ENCODE results near the gene PRKG1. TPM values are rescaled to one million over a fixed set of nuclear protein-coding genes. Genes with fewer than 3 reads are reported as not detected.
"Not testable (repeated sequence)": the region's sequence is repeated elsewhere in the genome, so short reads cannot be mapped to it uniquely, and the experiment has no call there.

Gene PRKG1
- polyA plus RNA-seq, 2 donors, result 0.84 to 0.87 TPM

DNA sequence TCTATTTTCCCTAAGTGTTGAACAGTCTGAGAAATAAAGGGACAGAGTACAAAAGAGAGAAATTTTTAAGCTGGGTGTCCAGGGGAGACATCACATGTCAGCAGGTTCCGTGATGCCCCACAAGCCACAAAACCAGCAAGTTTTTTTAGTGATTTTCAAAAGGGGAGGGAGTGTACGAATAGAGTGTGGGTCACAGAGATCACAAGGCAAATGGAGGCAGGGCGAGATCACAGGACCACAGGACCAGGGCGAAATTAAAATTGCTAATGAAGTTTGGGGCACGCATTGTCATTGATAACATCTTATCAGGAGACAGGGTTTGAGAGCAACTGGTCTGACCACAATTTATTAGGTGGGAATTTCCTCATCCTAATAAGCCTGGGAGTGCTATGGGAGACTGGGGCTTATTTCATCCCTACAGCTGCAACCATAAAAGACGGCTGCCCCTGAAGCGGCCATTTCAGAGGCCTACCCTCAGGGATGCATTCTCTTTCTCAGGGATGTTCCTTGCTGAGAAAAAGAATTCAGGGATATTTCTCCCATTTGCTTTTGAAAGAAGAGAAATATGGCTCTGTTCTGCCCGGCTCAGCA is 193.8 kb downstream of the PRKG1 start:
- not testable (repeated sequence) for H3K27me3 ChIP-seq (ENCODE audit: control insufficient read depth in 1 of 2, insufficient read depth in 2 of 2, low read length in 2 of 2); H3K36me3 ChIP-seq (ENCODE audit: control insufficient read depth in 2 of 2, insufficient read depth in 2 of 2, low read length in 1 of 2); H3K27ac ChIP-seq (ENCODE audit: low read depth in 2 of 2, low read length in 1 of 2); H3K9me3 ChIP-seq (ENCODE audit: control insufficient read depth in 2 of 2, insufficient read depth in 1 of 2, low read depth in 1 of 2, low read length in 1 of 2); H3K4me1 ChIP-seq (ENCODE audit: control insufficient read depth in 2 of 2, insufficient read depth in 2 of 2, low read length in 1 of 2); H3K4me3 ChIP-seq (ENCODE audit: low read depth in 1 of 2, low read length in 2 of 2)
- WGBS, 2 donors, result 85 to 92% methylated on average over 8 of the region's 8 CpGs

DNA sequence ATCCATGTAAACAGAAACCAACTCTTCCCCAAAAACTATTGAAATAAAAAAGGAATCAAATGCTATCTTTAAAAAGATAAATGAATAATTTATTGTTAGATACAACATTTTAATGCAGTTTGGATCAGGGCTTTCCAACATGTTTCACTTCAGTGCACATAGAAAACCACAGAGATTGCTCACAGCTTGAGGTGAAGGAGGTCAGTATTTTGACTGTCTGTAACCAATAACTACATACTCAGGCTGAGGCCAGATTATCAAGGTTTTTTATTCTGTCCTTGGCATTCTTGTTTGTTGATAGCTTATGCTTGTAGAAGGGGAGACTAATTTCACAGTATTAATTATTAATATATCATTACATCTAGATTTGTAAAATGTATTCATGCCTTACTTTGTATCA is 195.5 kb downstream of the PRKG1 start:
- Histone ChIP-seq H3K27me3 (ENCODE audit: control insufficient read depth in 1 of 2, insufficient read depth in 2 of 2, low read length in 2 of 2) (no peaks in the 10 kb centered on the region), H3K9me3 (ENCODE audit: control insufficient read depth in 2 of 2, insufficient read depth in 1 of 2, low read depth in 1 of 2, low read length in 1 of 2) (no peaks in the 10 kb centered on the region), H3K27ac (ENCODE audit: low read depth in 2 of 2, low read length in 1 of 2) (no peak overlapping the region), H3K4me3 (ENCODE audit: low read depth in 1 of 2, low read length in 2 of 2) (no peak overlapping the region), H3K36me3 (ENCODE audit: control insufficient read depth in 2 of 2, insufficient read depth in 2 of 2, low read length in 1 of 2) (no peaks in the 10 kb centered on the region), H3K4me1 (ENCODE audit: control insufficient read depth in 2 of 2, insufficient read depth in 2 of 2, low read length in 1 of 2) (no peaks in the 10 kb centered on the region)

DNA sequence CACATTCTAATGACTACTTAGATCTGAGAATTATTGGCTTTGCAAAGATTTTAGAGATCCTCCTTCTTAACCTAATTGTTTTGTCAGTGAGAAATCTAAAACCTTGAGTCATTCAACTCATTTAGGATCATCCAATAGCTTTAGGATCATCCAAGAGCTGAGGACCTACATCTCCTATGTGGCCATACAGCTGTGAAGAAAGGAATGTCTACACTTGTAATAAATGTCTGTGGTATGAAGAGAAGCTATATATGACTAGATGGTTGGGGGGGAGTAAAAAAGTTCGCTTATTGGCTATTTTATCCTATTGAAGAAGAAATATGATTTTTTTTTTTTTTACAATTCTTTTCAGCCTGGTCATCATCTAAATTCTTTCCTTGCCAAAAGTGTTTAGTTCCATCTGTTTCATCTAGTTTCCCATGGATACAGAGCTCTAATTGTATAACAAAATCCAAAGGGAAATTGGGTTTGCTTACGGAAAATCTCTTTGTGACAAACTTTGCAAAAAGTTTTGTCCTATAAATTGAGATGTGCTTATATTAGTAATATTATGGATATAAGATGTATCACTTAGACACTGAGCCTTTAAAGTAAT is 196.7 kb downstream of the PRKG1 start:
- Histone ChIP-seq H3K4me1 (ENCODE audit: control insufficient read depth in 2 of 2, insufficient read depth in 2 of 2, low read length in 1 of 2) (no peaks in the 10 kb centered on the region), H3K36me3 (ENCODE audit: control insufficient read depth in 2 of 2, insufficient read depth in 2 of 2, low read length in 1 of 2) (no peaks in the 10 kb centered on the region), H3K9me3 (ENCODE audit: control insufficient read depth in 2 of 2, insufficient read depth in 1 of 2, low read depth in 1 of 2, low read length in 1 of 2) (no peaks in the 10 kb centered on the region), H3K27me3 (ENCODE audit: control insufficient read depth in 1 of 2, insufficient read depth in 2 of 2, low read length in 2 of 2) (no peaks in the 10 kb centered on the region), H3K4me3 (ENCODE audit: low read depth in 1 of 2, low read length in 2 of 2) (no peak overlapping the region), H3K27ac (ENCODE audit: low read depth in 2 of 2, low read length in 1 of 2) (no peak overlapping the region)
- WGBS, 2 donors, result 81 to 82% methylated on average over 2 of the region's 2 CpGs

DNA sequence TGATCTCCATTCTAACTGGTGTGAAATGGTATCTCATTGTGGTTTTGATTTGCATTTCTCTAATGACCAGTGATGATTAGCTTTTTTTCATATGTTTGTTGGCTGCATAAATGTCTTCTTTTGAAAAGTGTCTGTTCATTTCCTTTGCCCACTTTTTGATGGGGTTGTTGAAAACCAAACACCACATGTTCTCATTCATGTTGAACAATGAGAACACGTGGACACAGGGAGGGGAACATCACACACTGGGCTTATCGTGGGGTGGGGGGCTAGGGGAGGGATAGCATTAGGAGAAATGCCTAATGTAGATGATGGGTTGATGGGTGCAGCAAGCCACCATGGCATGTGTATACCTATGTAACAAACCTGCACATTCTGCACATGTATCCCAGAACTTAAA is 197.8 kb downstream of the PRKG1 start:
- not testable (repeated sequence) for H3K27me3 ChIP-seq (ENCODE audit: control insufficient read depth in 1 of 2, insufficient read depth in 2 of 2, low read length in 2 of 2); H3K36me3 ChIP-seq (ENCODE audit: control insufficient read depth in 2 of 2, insufficient read depth in 2 of 2, low read length in 1 of 2); H3K27ac ChIP-seq (ENCODE audit: low read depth in 2 of 2, low read length in 1 of 2); H3K9me3 ChIP-seq (ENCODE audit: control insufficient read depth in 2 of 2, insufficient read depth in 1 of 2, low read depth in 1 of 2, low read length in 1 of 2); H3K4me1 ChIP-seq (ENCODE audit: control insufficient read depth in 2 of 2, insufficient read depth in 2 of 2, low read length in 1 of 2); H3K4me3 ChIP-seq (ENCODE audit: low read depth in 1 of 2, low read length in 2 of 2)
- WGBS, 2 donors, result 64 to 70% methylated on average over 2 of the region's 2 CpGs

DNA sequence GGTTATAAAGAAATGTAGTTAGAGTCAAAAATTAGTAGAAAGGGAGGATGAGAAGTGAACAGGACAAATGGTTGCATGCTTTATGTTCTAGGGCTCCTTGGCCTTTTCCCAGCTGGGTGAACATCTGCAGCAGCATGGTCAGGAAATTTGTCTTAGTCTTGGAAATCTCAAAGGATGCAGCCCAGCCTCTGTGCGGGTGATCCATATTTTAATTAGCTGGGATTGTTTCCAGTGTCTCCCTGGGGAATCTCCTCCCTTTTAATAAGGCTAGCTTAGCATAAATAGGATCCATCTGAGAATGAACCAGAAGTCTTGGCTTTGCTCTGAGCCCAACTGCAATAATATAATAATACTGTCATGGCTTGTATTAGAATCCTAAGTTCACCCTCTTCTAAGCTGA is 198.3 kb downstream of the PRKG1 start:
- no peak overlapping the region for H3K4me3 ChIP-seq (ENCODE audit: low read depth in 1 of 2, low read length in 2 of 2)
- H3K27me3 ChIP-seq (ENCODE audit: control insufficient read depth in 1 of 2, insufficient read depth in 2 of 2, low read length in 2 of 2), result no peaks in the 10 kb centered on the region
- no peaks in the 10 kb centered on the region for H3K9me3 ChIP-seq (ENCODE audit: control insufficient read depth in 2 of 2, insufficient read depth in 1 of 2, low read depth in 1 of 2, low read length in 1 of 2)
- H3K27ac ChIP-seq (ENCODE audit: low read depth in 2 of 2, low read length in 1 of 2), result no peak overlapping the region
- no peaks in the 10 kb centered on the region for H3K4me1 ChIP-seq (ENCODE audit: control insufficient read depth in 2 of 2, insufficient read depth in 2 of 2, low read length in 1 of 2)
- H3K36me3 ChIP-seq (ENCODE audit: control insufficient read depth in 2 of 2, insufficient read depth in 2 of 2, low read length in 1 of 2), result no peaks in the 10 kb centered on the region
- 54 to 71% methylated on average over 1 of the region's 1 CpG for WGBS, 2 donors

DNA sequence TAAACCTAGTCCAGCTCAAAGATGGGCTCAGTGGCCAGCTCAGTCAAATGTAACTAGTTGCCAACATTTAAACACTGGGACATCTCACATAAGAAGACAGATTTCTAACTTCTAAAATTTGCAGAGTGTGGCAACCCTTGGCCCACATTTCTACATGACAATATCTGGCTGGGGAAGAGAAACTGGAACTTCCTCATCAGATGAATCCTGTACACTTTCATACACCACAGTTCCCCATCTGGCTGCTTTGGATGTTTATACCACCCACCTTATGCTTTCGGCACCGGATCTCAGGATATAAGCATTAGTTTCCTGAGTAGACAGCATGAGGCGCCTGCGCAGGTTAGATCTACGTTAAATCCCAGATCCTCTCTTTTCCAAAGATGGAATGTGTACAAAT is 199.3 kb downstream of the PRKG1 start:
- 62 to 71% methylated on average over 5 of the region's 5 CpGs for WGBS, 2 donors
- Histone ChIP-seq H3K27me3 (ENCODE audit: control insufficient read depth in 1 of 2, insufficient read depth in 2 of 2, low read length in 2 of 2) (no peaks in the 10 kb centered on the region), H3K9me3 (ENCODE audit: control insufficient read depth in 2 of 2, insufficient read depth in 1 of 2, low read depth in 1 of 2, low read length in 1 of 2) (no peaks in the 10 kb centered on the region), H3K4me1 (ENCODE audit: control insufficient read depth in 2 of 2, insufficient read depth in 2 of 2, low read length in 1 of 2) (no peaks in the 10 kb centered on the region), H3K4me3 (ENCODE audit: low read depth in 1 of 2, low read length in 2 of 2) (no peak overlapping the region), H3K36me3 (ENCODE audit: control insufficient read depth in 2 of 2, insufficient read depth in 2 of 2, low read length in 1 of 2) (no peaks in the 10 kb centered on the region), H3K27ac (ENCODE audit: low read depth in 2 of 2, low read length in 1 of 2) (no peak overlapping the region)

DNA sequence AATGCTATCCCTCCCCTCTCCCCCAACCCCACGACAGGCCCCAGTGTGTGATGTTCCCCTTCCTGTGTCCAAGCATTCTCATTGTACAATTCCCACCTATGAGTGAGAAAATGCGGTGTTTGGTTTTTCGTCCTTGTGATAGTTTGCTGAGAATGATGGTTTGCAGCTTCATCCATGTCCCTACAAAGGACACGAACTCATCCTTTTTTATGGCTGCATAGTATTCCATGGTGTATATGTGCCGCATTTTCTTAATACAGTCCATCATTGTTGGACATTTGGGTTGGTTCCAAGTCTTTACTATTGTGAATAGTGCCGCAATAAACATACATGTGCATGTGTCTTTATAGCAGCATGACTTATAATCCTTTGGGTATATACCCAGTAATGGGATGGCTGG is 201.8 kb downstream of the PRKG1 start:
- WGBS, 2 donors, result 77 to 94% methylated on average over 6 of the region's 6 CpGs
- not testable (repeated sequence) for H3K27me3 ChIP-seq (ENCODE audit: control insufficient read depth in 1 of 2, insufficient read depth in 2 of 2, low read length in 2 of 2); H3K36me3 ChIP-seq (ENCODE audit: control insufficient read depth in 2 of 2, insufficient read depth in 2 of 2, low read length in 1 of 2); H3K27ac ChIP-seq (ENCODE audit: low read depth in 2 of 2, low read length in 1 of 2); H3K9me3 ChIP-seq (ENCODE audit: control insufficient read depth in 2 of 2, insufficient read depth in 1 of 2, low read depth in 1 of 2, low read length in 1 of 2); H3K4me1 ChIP-seq (ENCODE audit: control insufficient read depth in 2 of 2, insufficient read depth in 2 of 2, low read length in 1 of 2); H3K4me3 ChIP-seq (ENCODE audit: low read depth in 1 of 2, low read length in 2 of 2)

DNA sequence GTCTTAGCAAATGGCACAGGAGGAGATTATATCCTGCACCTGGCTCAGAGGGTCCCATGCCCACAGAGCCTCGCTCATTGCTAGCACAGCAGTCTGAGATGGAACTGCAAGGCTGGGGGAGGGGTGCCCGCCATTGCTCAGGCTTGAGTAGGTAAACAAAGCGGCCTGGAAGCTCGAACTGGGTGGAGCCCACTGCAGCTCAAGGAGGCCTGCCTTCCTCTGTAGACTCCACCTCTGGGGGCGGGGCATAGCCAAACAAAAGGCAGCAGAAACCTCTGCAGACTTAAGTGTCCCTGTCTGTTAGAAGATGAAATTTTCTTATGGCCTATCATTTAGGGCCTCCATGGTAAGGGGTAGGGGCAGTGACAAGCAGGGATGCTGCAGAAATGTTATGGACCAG is 207.1 kb downstream of the PRKG1 start:
- H3K27ac ChIP-seq (ENCODE audit: low read depth in 2 of 2, low read length in 1 of 2); H3K9me3 ChIP-seq (ENCODE audit: control insufficient read depth in 2 of 2, insufficient read depth in 1 of 2, low read depth in 1 of 2, low read length in 1 of 2); H3K4me1 ChIP-seq (ENCODE audit: control insufficient read depth in 2 of 2, insufficient read depth in 2 of 2, low read length in 1 of 2); H3K4me3 ChIP-seq (ENCODE audit: low read depth in 1 of 2, low read length in 2 of 2); H3K36me3 ChIP-seq (ENCODE audit: control insufficient read depth in 2 of 2, insufficient read depth in 2 of 2, low read length in 1 of 2); H3K27me3 ChIP-seq (ENCODE audit: control insufficient read depth in 1 of 2, insufficient read depth in 2 of 2, low read length in 2 of 2): not testable (repeated sequence)
- WGBS, 2 donors, result 71 to 89% methylated on average over 5 of the region's 5 CpGs

DNA sequence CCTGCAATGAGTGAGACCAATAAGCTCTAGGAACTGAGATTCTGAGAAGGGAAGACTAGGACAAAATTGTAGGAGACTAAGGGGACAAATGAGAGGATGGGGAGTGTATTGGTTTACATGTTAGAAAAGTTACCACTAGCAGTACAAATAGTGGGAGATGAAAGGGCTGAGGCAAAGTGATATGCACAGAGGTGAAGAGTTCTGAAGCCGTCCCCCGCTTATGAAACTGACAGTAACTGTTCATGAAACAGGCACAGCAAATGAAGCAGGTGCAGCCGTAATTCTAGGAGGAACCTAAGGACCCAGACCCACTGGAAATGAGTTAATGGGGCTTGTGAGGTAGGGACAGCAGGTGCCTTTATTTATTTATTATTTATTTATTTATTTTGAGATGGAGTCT is 211.3 kb downstream of the PRKG1 start:
- 96 to 97% methylated on average over 3 of the region's 3 CpGs for WGBS, 2 donors
- H3K4me1 ChIP-seq (ENCODE audit: control insufficient read depth in 2 of 2, insufficient read depth in 2 of 2, low read length in 1 of 2), result no peaks in the 10 kb centered on the region
- no peak overlapping the region for H3K27ac ChIP-seq (ENCODE audit: low read depth in 2 of 2, low read length in 1 of 2)
- no peaks in the 10 kb centered on the region for H3K27me3 ChIP-seq (ENCODE audit: control insufficient read depth in 1 of 2, insufficient read depth in 2 of 2, low read length in 2 of 2)
- H3K9me3 ChIP-seq (ENCODE audit: control insufficient read depth in 2 of 2, insufficient read depth in 1 of 2, low read depth in 1 of 2, low read length in 1 of 2), result no peaks in the 10 kb centered on the region
- no peak overlapping the region for H3K4me3 ChIP-seq (ENCODE audit: low read depth in 1 of 2, low read length in 2 of 2)
- no peaks in the 10 kb centered on the region for H3K36me3 ChIP-seq (ENCODE audit: control insufficient read depth in 2 of 2, insufficient read depth in 2 of 2, low read length in 1 of 2)

DNA sequence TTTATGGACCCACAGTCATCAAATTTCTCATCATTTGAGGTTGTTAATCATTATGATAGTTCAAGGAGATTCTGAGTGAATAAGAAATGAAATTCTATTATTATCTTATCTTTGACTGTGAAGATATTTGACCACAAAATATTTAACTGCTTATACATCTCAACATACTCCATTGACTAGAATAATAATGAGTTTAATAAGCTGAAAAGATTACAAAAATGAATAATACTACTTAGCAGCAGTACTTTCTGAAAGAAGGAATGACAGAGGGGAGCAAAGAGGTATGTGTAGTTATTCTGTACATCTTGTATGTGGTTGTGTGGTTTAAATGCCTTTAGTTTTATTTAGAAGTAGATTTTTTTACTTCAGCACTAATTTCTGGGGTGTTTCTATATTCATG is 214.2 kb downstream of the PRKG1 start:
- Histone ChIP-seq H3K27ac (ENCODE audit: low read depth in 2 of 2, low read length in 1 of 2) (no peak overlapping the region), H3K4me3 (ENCODE audit: low read depth in 1 of 2, low read length in 2 of 2) (no peak overlapping the region), H3K36me3 (ENCODE audit: control insufficient read depth in 2 of 2, insufficient read depth in 2 of 2, low read length in 1 of 2) (no peaks in the 10 kb centered on the region), H3K27me3 (ENCODE audit: control insufficient read depth in 1 of 2, insufficient read depth in 2 of 2, low read length in 2 of 2) (no peaks in the 10 kb centered on the region), H3K4me1 (ENCODE audit: control insufficient read depth in 2 of 2, insufficient read depth in 2 of 2, low read length in 1 of 2) (no peaks in the 10 kb centered on the region), H3K9me3 (ENCODE audit: control insufficient read depth in 2 of 2, insufficient read depth in 1 of 2, low read depth in 1 of 2, low read length in 1 of 2) (no peaks in the 10 kb centered on the region)

Measured in esophagus (tissue), 2 donors.